ENCODE measurements around the gene KLHL3. TPM values are rescaled to one million over a fixed set of nuclear protein-coding genes. Genes with fewer than 3 reads are reported as not detected.

Gene KLHL3
- total RNA-seq, 4 donors from 2014 or later: 0.46 to 4.6 (median 1.7) TPM

DNA sequence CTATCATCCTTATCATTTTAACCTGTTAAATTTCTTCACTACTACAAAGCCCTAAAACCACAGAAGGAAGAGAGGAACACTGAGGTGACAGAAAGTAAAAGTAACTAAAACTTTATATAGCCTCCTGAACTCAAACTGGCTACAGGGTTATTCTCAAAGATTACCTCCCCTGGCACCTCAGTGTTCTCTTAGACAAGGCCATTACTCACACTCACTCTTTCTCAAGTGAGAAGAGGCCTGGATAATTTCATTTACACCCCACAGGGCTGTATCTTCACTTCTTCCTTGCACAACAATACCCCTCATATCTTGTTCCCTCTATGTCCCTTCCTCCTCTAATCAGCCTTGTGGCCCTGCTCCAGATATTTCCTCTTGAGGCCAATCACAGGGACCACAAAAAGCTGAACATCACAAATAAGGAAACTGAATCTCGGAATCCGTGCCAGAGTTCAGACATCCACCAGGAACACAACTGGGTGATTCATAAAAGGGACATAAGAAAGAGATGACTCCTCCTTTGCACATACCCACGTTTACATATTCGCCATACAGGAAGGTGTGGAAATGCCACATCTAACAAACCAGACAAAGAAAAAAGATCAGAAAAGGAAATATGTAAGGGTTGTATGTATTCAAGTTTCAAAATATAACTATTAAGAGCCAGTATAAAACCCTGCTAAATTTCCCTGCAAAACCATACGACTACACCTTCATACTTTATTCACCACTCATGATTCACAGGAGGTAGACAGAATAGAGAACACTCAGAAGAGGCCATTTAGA, 1.7 kb upstream of the KLHL3 start:
- H3K4me3 ChIP-seq: no peak overlapping the region
- in situ Hi-C loops (cut with MboI; ENCODE audit: low sequenced_read_pairs in 4 of 4) (loop anchor here in 1 of 4 donors (10.0 kb wide), 1 partner anchor 93 kb away; no protein-coding TSS in a partner anchor), intact Hi-C loops (cut with DNase I; ENCODE audit: low total_unique reads) (no loop called here)
- ATAC-seq: peak in 1 of 2 donors; percentile 53
- DNase-seq: no peak
- H3K4me1 ChIP-seq: peaks cover 9% of the 10 kb centered on the region in 2 donors
- no peaks in the 10 kb centered on the region for H3K36me3 ChIP-seq
- H3K27ac ChIP-seq: peak overlapping the region; percentile 26 to 56 (median 40)
- TF ChIP-seq POLR2A (IDR thresholded peaks at IDR 0.05): no peak
- TF ChIP-seq, protein P1, sequence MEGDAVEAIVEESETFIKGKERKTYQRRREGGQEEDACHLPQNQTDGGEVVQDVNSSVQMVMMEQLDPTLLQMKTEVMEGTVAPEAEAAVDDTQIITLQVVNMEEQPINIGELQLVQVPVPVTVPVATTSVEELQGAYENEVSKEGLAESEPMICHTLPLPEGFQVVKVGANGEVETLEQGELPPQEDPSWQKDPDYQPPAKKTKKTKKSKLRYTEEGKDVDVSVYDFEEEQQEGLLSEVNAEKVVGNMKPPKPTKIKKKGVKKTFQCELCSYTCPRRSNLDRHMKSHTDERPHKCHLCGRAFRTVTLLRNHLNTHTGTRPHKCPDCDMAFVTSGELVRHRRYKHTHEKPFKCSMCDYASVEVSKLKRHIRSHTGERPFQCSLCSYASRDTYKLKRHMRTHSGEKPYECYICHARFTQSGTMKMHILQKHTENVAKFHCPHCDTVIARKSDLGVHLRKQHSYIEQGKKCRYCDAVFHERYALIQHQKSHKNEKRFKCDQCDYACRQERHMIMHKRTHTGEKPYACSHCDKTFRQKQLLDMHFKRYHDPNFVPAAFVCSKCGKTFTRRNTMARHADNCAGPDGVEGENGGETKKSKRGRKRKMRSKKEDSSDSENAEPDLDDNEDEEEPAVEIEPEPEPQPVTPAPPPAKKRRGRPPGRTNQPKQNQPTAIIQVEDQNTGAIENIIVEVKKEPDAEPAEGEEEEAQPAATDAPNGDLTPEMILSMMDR (IDR thresholded peaks at IDR 0.05 in 4 of 5, conservative IDR thresholded peaks at IDR 0.05 in 1 of 5): no peak
- no peaks in the 10 kb centered on the region for H3K27me3 ChIP-seq
- H3K9me3 ChIP-seq: no peaks in the 10 kb centered on the region

DNA sequence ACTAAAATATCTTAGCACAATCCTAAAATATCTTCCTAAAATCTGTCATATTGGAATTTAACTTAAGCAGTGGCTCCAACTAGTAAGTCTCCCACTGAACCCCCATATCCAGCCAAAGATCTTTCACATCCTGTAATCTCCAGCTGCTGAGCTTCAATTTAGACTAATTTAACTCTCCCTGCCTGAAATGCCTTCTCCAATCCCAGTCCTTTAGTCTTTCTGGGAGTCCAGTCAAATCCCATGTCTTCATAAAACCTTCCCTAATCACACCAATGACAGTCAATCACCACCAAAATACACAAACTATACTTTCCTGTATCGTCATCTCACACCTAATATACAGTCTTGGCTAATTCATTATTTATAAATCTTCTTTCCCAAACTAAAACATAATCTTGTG, 607 bp upstream of the KLHL3 start:
- peak overlapping the region; percentile 26 to 56 (median 36) for H3K27ac ChIP-seq
- no peak for ATAC-seq
- intact Hi-C loops (cut with DNase I; ENCODE audit: low total_unique reads) (no loop called here), in situ Hi-C loops (cut with MboI; ENCODE audit: low sequenced_read_pairs in 4 of 4) (loop anchor here in 1 of 4 donors (10.0 kb wide), 1 partner anchor 92 kb away; no protein-coding TSS in a partner anchor)
- H3K9me3 ChIP-seq: no peaks in the 10 kb centered on the region
- no peak overlapping the region for H3K4me3 ChIP-seq
- no peaks in the 10 kb centered on the region for H3K27me3 ChIP-seq
- no peak for DNase-seq
- H3K4me1 ChIP-seq: peaks cover 9% of the 10 kb centered on the region in 2 donors
- TF ChIP-seq, protein P1 (IDR thresholded peaks at IDR 0.05 in 4 of 5, conservative IDR thresholded peaks at IDR 0.05 in 1 of 5): no peak
- TF ChIP-seq POLR2A (IDR thresholded peaks at IDR 0.05): no peak
- no peaks in the 10 kb centered on the region for H3K36me3 ChIP-seq

DNA sequence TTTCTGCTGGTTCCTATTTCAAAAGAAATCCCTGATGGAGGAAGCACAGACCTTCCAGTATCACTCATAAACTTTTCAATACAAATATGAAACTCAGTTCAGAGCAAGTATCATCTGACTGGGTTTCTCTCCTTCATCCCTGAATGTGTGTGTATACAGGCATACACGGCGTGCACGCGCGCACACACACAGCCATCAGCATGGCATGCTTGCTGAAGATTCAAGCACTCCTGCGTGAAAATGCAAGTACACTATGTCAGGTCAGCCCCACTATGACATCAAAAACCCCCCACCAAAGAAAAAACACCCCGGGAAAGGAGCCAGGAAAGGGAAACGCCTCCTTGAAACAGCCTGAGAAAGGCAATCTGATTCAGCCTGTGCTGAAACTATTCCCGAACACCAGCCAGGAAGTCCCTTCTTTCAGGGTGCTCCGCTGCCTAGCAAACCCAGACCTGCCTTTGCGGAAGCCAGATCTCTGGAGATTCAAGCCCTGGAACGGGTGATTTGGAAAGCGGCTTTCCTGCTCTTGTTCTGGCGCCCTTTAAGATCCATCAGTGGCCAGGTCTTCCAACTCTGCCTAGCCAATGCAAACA, 831 bp downstream of the KLHL3 start:
- TF ChIP-seq, protein P1 (IDR thresholded peaks at IDR 0.05 in 4 of 5, conservative IDR thresholded peaks at IDR 0.05 in 1 of 5): no peak
- TF ChIP-seq POLR2A (IDR thresholded peaks at IDR 0.05): no peak
- Histone ChIP-seq H3K4me1 (peaks cover 9% of the 10 kb centered on the region in 2 donors), H3K27me3 (no peaks in the 10 kb centered on the region), H3K4me3 (peak overlapping the region; percentile 17 to 51 (median 40)), H3K27ac (peak overlapping the region; percentile 30 to 56 (median 38)), H3K9me3 (no peaks in the 10 kb centered on the region), H3K36me3 (no peaks in the 10 kb centered on the region)
- intact Hi-C loops (cut with DNase I; ENCODE audit: low total_unique reads): loop anchor here (2.0 kb wide), 1 partner anchor 74 kb away; no protein-coding TSS in a partner anchor
- ATAC-seq (peak; percentile 51 to 63), DNase-seq (no peak)
- in situ Hi-C loops (cut with MboI; ENCODE audit: low sequenced_read_pairs in 4 of 4): loop anchor here in 1 of 4 donors (10.0 kb wide), 1 partner anchor 90 kb away; no protein-coding TSS in a partner anchor

DNA sequence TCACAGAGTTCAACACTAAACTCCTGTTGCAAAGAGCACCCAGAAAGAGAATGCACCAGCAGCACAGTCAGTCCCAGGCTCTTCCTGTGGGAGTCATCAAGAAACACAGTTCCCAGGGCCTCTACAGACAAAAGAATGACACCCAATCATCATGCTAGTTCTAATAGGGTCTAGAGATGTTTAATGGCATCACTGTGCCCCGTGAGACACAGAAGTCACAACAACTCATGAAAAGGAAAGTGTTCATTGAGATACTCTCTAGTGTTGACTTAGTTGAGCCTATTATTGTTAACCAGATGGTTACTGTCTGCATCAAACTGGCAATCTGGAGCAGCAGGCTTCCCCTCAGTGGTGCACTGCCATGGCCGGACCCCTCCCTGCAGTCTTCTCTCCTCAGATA, 1.6 kb downstream of the KLHL3 start:
- H3K9me3 ChIP-seq: no peaks in the 10 kb centered on the region

More for the DNA sequence above, 1.6 kb downstream of the KLHL3 start:
- H3K27ac ChIP-seq: peak overlapping the region in 3 of 4 donors; percentile 30 to 56 (median 43)
- H3K4me1 ChIP-seq: peaks cover 9% of the 10 kb centered on the region in 2 donors
- H3K36me3 ChIP-seq: no peaks in the 10 kb centered on the region
- H3K27me3 ChIP-seq: no peaks in the 10 kb centered on the region
- in situ Hi-C loops (cut with MboI; ENCODE audit: low sequenced_read_pairs in 4 of 4): loop anchor here in 1 of 4 donors (10.0 kb wide), 1 partner anchor 90 kb away; no protein-coding TSS in a partner anchor
- no peak for DNase-seq
- peak overlapping the region in 1 of 4 donors; percentile 43 for H3K4me3 ChIP-seq
- TF ChIP-seq, protein P1 (IDR thresholded peaks at IDR 0.05 in 4 of 5, conservative IDR thresholded peaks at IDR 0.05 in 1 of 5): no peak
- TF ChIP-seq POLR2A (IDR thresholded peaks at IDR 0.05): no peak
- ATAC-seq: no peak
- intact Hi-C loops (cut with DNase I; ENCODE audit: low total_unique reads): loop anchor here (2.0 kb wide), 1 partner anchor 74 kb away; no protein-coding TSS in a partner anchor
